Measurements from ENCODE around the gene CDH13.

- no peak for TF ChIP-seq ZNF2 (tag by site-specific recombination; IDR thresholded peaks at IDR 0.05)
- TF ChIP-seq, protein P1, sequence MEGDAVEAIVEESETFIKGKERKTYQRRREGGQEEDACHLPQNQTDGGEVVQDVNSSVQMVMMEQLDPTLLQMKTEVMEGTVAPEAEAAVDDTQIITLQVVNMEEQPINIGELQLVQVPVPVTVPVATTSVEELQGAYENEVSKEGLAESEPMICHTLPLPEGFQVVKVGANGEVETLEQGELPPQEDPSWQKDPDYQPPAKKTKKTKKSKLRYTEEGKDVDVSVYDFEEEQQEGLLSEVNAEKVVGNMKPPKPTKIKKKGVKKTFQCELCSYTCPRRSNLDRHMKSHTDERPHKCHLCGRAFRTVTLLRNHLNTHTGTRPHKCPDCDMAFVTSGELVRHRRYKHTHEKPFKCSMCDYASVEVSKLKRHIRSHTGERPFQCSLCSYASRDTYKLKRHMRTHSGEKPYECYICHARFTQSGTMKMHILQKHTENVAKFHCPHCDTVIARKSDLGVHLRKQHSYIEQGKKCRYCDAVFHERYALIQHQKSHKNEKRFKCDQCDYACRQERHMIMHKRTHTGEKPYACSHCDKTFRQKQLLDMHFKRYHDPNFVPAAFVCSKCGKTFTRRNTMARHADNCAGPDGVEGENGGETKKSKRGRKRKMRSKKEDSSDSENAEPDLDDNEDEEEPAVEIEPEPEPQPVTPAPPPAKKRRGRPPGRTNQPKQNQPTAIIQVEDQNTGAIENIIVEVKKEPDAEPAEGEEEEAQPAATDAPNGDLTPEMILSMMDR (tag by site-specific recombination; IDR thresholded peaks at IDR 0.05) = no peak
- no peak for TF ChIP-seq SALL2 (tag by site-specific recombination; IDR thresholded peaks at IDR 0.05; ENCODE audit: borderline replicate concordance)
- TF ChIP-seq WT1 (tag by site-specific recombination; IDR thresholded peaks at IDR 0.05) = no peak
- no peak for TF ChIP-seq ZNF501 (tag by site-specific recombination; IDR thresholded peaks at IDR 0.05)
- TF ChIP-seq HOXA7 (CRISPR knock-in tag; IDR thresholded peaks at IDR 0.05; ENCODE audit: borderline replicate concordance) = no peak
- no peak for TF ChIP-seq ZNF549 (tag by site-specific recombination; IDR thresholded peaks at IDR 0.05)
- TF ChIP-seq SETDB1 (IDR thresholded peaks at IDR 0.05; ENCODE audit: insufficient read length, low read length) = no peak
- TF ChIP-seq ZNF747 (tag by site-specific recombination; IDR thresholded peaks at IDR 0.05) = no peak
- TF ChIP-seq ZNF692 (tag by site-specific recombination; IDR thresholded peaks at IDR 0.05) = no peak
- no peak for TF ChIP-seq ZNF24 (tag by site-specific recombination; IDR thresholded peaks at IDR 0.05)
- TF ChIP-seq ZNF274 (IDR thresholded peaks at IDR 0.05; ENCODE audit: low read length) = no peak
- TF ChIP-seq ZNF274 (tag by site-specific recombination; IDR thresholded peaks at IDR 0.05; ENCODE audit: borderline replicate concordance) = no peak
- no peak for TF ChIP-seq ZNF362 (tag by site-specific recombination; IDR thresholded peaks at IDR 0.05)
- TF ChIP-seq ZNF785 (tag by site-specific recombination; IDR thresholded peaks at IDR 0.05) = no peak
Measured at GRCh38 chr16:83813823-83814658, 1187.3 kb downstream of the CDH13 start.

Measured in HEK293 (cell line).